A549 treated with AZD2906 at 1 μM for 4 hours (cell line): ENCODE results near the gene RPA3. TPM values are rescaled to one million over a fixed set of nuclear protein-coding genes. Genes with fewer than 3 reads are reported as not detected.

Experiments
- total RNA-seq: library from RNA; stranded (reverse); fragments of 200-300 nt; extraction: Qiagen RNA extraction; gene quantifications from 5 replicates; pipeline ENCODE4 v1.2.3, GENCODE V29; 2022

RPA3 gene
- 75.8 to 104 TPM (median 95.3 TPM) in 5 replicates for total RNA-seq

GRCh38 chr7:7718492-7718891 lies at the start of gene RPA3:
Gene RPA3, minus strand, starts transcription at chr7:7718607. Its CDS starts 78,189 bp downstream, at chr7:7640418.

GRCh38 chr7:7640221-7641128 lies 77.9 kb downstream of the RPA3 start, which contains the start of gene UMAD1:
Gene UMAD1, plus strand, starts transcription at chr7:7640752. Its CDS starts 32,620 bp downstream, at chr7:7673372.

Other genes starting within 250 kb of the RPA3 start
- 0.42 to 1.1 TPM (median 0.57 TPM) in 5 replicates for gene COL28A1, start 182.7 kb downstream of the RPA3 start, total RNA-seq
- 18.0 to 22.3 TPM (median 20.6 TPM) in 5 replicates for gene MIOS, start 151.7 kb downstream of the RPA3 start, total RNA-seq
- 8.7 to 11.2 TPM (median 10.5 TPM) in 5 replicates for gene UMAD1, start 77.9 kb downstream of the RPA3 start, total RNA-seq